Glomerular visceral epithelial cell (primary cell): Measurements from ENCODE around the gene LRRC27.
A peak's percentile ranks its signal among the peaks of the same experiment; 100 is the strongest.
"Not testable (repeated sequence)": the region's sequence is repeated elsewhere in the genome, so short reads cannot be mapped to it uniquely, and the experiment has no call there.

Experiments used
- DNase-seq: peaks from one replicate; pipeline ENCODE4 v3.0.0-alpha.2; 2016; ENCODE audit errors: extremely low spot score

Gene LRRC27

GRCh38 chr10:132331601-132332432, at the start of gene LRRC27:
Gene LRRC27, plus strand, starts transcription at chr10:132332193. Its CDS starts 1,332 bp downstream, at chr10:132333525.
- DNase-seq, result peak; percentile 99

GRCh38 chr10:132282667-132283603, 49.1 kb upstream of the LRRC27 start:
- no peak for DNase-seq

GRCh38 chr10:132283604-132284382, 48.2 kb upstream of the LRRC27 start:
- DNase-seq, result no peak

GRCh38 chr10:132289439-132289838, 42.6 kb upstream of the LRRC27 start:
- DNase-seq, result no peak

- DNase-seq, result no peak
These were observed 41.4 kb upstream of the LRRC27 start for GRCh38 chr10:132290631-132291030.

GRCh38 chr10:132291826-132292225, 40.2 kb upstream of the LRRC27 start:
- no peak for DNase-seq

GRCh38 chr10:132292287-132293200, 39.4 kb upstream of the LRRC27 start:
- DNase-seq, result no peak

GRCh38 chr10:132293201-132293812, 38.7 kb upstream of the LRRC27 start:
- DNase-seq, result no peak

GRCh38 chr10:132293813-132294520, 38.0 kb upstream of the LRRC27 start:
- DNase-seq, result no peak

- no peak for DNase-seq
These were observed 37.3 kb upstream of the LRRC27 start for GRCh38 chr10:132294561-132295318.

- DNase-seq, result not testable (repeated sequence)
These were observed 36.5 kb upstream of the LRRC27 start for GRCh38 chr10:132295481-132295880.

- no peak for DNase-seq
These were observed 35.1 kb upstream of the LRRC27 start for GRCh38 chr10:132296666-132297443.

GRCh38 chr10:132297526-132297925, 34.5 kb upstream of the LRRC27 start:
- no peak for DNase-seq

- DNase-seq, result no peak
These were observed 33.7 kb upstream of the LRRC27 start for GRCh38 chr10:132298038-132298881.

- no peak for DNase-seq
These were observed 32.3 kb upstream of the LRRC27 start for GRCh38 chr10:132299371-132300336.

GRCh38 chr10:132300582-132300981, 31.4 kb upstream of the LRRC27 start:
- DNase-seq, result no peak
